Fibroblast of gingiva (primary cell): Measurements from ENCODE around the gene ACTL8.
"Not testable (repeated sequence)": the region's sequence is repeated elsewhere in the genome, so short reads cannot be mapped to it uniquely, and the experiment has no call there.

ENCODE experiments used
- DNase-seq: peaks from one replicate; pipeline ENCODE4 v3.0.0-alpha.2; 2011; ENCODE audit warnings: low read depth

ACTL8 gene

DNA sequence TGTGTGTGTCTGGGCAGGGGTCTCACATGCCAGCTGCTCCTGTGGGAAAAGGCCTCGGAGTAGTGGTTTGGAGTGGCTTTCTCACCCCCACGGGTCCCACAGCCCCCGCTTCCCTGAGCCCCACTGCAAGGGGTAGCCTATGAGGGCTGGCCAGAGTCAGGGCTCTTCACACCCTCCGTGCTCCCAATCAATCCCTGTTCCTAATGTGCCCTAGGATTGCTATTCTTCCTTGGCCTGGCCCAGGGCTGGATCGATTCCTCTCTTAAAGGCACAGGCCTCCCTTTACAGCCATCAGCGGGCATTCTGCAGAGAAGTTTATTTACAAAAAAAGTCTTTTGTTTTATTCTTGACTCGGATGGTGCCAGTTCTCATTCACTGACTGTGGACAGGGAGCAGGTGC is 19.3 kb upstream of the ACTL8 start:
- DNase-seq = no peak

DNA sequence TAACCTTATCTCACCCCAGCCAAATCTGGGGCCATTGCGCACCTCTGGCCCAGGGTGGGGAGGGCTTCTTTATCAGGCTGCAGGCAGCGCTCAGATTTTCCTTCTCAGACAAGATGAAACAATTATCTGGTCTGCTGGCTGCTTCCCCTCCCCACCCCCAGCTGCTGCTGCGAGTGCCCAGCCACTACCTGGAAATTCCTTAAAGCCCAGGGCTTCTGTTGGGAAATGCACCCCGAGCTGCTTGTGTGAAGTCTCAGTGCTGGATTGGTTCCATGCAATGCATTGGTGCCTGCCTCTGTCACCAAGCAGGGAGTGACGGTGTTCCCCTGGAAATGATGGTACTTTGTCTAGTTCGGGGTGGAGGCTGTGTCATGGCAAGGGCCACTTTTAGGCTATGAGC is 18.5 kb upstream of the ACTL8 start:
- DNase-seq = no peak

DNA sequence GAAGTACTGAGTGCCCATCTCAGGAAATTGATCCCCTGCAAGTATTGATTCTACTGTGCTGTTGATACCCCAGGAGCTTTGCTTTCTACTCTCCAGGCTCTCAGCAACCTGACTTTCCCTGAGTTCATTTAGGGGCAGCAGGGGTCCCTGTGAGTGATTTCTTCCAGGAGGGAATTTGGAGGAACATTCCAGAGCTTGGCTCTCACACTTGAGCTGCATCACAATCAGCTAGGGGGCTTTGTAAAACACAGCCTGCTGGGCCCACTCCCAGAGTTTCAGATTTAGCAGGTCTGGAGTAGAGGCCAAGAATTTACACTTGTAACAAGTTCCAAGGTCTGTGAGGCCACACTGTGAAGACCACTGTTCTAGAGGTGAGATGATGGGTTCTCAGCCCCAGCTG is 16.1 kb upstream of the ACTL8 start:
- DNase-seq = no peak

DNA sequence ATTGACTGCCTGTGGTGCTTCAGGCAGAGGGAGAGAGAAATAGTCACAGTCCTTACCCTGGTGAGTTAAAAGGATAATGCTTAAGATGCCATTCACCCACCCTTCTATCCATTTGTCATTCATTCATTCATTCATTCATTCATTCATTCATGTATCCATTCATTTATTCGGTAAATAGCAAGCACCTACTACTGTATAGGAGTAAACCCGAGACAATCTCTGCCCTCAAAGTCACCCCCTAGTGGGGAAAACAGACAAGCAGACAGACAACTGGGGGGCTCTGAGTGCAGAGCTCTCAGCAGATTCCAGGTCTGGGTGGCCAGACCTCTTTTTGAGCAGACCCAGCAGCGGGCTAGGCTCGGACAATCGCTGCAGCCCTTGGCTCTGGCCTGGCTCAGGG is 14.1 kb upstream of the ACTL8 start:
- DNase-seq = no peak

DNA sequence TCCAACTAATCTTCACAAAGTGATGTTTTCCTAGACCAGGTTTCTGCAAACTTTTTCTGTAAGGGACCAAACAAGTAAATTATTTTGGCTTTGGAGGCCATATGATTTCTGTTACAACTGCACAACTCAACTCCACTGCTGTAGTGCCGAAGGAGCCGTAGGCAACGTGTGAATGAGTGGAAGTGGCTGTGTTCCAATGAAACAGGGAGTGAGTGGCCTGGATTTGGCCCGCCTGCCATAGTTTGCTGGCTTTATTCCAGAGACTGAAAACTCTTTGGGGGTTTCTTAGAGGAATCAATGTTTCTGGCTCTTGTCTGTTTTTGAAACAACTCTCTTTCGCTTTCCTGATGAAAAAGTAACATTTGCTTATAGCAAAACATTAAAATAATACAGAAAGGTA is 12.6 kb upstream of the ACTL8 start:
- DNase-seq = no peak

DNA sequence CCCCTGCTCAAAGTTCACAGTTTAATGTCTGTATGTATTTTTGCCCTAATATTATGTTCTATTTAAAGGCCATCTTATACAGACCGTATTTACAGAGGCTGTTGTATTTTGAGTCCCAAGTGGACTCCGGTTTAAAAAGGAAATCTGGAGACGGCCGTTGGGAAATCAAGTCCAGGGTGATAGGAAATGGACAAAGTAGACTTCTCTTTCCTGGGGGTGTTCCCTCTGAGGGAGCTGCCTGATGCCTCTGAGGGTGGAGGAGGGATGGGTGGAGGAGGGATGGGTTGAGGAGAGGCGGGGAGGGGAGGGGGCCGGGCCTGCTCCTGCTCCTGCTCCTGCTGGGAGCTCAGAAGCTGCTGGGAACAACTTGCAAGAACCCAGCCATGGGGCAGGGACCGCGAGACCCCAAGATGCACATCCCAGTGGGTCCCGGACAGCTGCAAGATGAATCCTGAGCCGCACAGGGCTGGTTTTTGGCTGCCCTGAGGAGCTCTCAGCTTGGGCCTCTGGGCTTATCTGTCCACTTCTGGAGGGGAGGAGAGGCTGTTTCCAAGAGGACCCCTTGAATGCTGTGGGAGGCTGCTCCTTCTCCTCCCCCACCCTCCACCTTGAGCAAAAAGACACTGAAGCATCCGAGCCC is 12.0 kb upstream of the ACTL8 start:
- no peak for DNase-seq

DNA sequence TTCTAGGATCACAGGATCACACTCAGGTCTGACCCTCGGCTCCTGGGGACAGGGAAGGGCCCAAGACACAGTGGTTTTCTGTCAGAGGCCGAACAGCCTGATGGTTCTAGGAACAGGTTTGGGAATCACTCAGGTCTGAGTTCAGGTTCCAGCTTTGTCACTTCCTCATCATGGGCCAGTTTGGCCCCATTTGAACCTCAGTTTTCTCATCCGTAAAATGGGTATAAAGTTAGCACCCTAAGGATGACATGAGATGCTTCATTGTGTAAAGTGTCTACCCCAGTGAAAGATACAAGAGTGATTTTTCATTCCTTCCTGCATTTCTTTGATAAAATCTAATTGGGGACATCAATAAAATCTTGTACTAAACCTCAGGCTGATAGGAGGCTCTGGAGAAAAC is 11.2 kb upstream of the ACTL8 start:
- no peak for DNase-seq

DNA sequence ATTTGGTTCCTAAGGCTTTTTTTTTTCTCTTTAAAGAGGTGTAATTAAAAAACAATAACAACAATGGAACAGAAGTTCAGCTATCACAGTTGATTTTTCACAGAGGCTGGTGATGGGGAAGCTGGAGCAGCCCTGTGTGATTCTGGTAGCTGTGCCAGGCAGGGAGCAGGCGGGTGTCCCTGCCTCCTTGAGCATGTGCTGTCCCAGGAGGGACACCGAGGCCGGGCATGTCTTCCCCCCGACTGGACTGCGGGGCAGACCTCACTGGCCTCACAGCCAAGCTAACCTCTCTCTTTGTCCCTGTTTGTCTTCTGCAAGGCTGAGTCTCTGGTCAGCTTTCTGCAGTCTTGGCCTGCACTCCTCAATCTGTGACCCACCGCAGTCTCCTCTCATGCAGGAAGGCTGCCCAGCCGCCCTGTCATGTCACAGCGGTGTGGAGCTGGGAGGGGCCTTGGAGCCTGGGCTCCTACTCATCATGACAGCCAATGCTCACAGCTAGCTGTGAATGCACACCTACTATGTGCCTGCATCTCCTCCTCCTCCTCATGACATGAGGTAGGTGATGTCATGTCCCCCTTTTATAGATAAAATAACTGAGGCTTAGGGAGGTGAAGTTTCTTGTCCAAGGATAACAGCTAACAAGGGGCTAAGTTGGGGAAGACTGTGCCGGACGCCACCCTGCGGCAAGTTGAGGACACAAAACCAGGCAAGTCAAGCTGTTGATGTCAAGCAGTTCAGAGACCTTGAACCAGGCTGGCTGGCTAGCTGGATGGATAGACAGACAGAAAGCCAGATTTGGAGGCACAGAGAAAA is 10.3 kb upstream of the ACTL8 start:
- DNase-seq = no peak

DNA sequence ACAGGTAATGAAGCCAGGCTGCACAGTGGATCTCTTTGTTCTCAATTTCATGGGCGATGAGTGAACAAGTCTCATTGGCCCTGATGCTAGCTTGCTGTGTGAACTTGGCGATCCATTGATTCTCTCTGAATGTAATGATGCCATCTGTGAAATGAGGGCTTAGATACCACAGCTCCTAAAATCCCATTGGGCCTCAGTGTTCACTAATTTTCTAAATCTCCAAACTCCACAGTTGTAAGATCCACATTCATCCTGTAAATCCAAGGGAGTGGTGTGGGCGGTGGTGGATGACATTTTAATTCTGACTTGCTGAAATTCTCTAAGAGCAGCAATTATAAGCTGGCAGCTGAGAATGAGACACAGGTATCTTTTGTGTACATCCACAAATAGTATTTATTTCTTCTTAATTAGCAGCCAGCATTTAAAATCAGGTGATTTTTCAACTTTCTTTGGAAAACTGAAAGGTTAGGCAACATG is 9.6 kb upstream of the ACTL8 start:
- DNase-seq = no peak

DNA sequence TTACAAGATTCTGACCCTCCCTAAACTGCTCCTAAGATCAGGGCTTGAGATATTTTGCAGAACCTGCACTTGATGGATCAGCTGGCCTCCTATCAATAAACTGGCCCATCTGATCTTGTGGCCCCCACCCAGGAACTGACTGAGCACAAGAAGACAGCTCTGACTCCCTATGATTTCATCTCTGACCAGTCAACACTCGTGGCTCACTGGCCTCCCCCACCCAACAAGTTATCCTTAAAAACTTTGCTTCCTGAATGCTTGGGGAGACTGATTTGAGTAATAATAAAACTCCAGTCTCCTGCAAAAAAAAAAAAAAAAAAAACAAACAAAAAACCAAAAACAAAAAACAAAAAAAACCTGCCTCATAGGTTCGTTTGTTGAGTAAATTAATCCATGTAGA is 8.9 kb upstream of the ACTL8 start:
- DNase-seq = not testable (repeated sequence)

DNA sequence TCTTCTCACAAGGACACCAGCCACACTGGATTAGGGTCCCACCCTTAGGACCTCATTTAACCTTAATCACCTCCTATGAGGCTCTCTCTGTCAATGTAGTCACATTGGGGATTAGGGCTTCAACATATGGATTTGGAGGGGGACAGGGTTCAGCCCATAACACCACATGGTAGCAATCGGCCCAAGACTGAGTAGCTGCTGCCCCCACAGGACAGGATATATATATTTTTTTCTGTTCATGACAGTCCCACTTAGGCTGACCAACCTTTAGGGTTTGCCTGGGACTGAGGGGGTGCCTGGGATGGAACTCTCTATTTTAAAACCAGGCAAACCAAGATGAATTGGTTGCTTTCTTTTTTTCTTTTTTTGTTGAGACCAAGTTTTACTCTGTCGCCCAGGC is 8.2 kb upstream of the ACTL8 start:
- DNase-seq = no peak

DNA sequence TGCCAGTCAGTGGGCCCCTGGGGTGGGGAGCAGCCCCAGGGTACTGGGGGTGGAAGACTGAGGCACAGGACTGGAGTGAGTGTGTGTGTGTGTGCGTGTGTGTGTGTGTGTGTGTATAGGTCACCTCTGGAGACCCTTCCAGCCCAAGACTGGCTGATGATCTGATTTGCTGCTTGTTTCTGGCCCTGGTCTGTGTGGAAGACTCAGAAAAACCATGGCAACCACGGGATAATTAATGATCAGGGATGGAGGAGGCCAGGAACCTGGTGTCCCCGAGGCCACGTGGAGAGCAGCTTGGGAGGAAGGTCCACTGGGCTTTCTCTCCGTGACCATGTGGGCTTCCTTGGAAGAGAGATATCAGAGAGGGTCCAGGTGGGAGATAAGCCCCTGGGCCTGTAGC is 4.8 kb upstream of the ACTL8 start:
- no peak for DNase-seq

DNA sequence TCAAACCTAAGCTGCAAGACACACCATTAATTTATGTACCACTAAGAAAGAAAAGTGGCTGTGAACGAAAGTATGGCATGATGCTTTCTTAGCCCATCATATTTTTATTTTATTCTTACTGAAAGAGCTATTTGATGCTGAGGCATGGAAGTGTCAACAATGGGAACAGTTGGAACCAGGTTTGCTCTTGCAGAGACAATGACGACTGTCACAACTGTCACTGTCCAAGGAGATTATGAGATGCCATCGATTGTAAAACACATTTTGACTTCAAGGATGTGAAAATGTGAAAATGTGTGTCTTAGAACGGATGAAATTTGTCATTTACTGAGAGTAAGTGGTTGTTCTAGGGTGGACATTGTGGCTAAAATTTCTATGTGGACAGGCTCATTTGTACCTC is 2.8 kb upstream of the ACTL8 start:
- no peak for DNase-seq

DNA sequence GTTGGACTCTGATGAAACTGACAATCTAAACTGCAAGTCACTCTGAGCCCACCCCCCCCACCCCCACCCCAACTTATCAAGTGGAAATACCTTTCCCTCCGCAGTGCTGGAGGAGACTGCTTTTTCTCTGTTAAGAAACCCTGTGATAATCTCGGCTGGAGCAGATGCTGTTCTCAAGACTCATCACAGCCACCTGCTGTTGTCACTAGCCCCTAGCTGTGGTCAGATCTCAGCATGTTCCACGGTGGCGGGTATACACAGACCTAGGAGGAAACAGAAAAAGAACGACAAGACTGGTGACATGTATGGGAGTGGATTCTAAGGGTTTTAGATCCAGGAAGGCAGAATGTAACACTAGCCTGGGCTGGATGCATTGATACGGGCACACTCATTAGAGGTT is 2.3 kb downstream of the ACTL8 start:
- no peak for DNase-seq

DNA sequence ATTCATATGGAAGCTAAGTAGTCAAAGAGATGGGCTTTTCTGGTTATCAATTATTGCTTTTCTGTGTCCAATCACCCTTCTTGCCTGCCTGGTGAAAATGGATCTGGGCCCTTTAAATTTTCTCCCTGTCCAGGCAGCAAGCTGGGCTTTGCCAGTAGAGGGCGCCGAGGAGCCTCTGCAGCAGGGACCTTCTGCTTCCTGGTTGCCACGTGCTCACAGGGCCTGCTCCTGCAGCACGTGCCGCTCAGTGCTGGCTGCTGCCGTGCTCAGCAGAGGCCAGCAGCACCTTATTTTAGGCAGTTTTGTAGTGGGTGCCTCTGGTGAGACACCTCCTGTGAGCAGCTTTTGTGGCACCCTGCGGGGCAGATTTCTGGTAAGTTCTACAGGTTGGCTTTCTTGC is 4.0 kb downstream of the ACTL8 start:
- DNase-seq = no peak

DNA sequence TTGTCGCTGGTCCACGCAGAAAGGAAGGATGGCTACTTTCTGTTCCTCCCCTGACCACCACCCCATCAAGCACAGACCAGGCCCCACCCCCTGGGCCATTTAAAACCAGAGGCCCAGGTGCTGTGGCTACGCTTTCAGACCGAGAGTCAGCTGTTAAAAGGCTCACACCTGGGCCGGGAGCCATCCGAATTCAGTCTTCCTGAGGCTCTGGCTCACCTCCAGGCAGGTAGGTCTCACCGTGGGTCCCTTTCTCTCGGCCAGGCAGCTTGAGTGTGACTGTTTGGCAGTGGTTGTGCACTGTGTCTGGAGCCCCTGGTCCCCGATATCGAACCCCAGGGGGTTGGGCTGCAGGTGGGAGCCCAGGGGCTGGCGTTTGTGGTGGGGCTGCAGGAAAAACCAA is 7.2 kb downstream of the ACTL8 start:
- DNase-seq = no peak

DNA sequence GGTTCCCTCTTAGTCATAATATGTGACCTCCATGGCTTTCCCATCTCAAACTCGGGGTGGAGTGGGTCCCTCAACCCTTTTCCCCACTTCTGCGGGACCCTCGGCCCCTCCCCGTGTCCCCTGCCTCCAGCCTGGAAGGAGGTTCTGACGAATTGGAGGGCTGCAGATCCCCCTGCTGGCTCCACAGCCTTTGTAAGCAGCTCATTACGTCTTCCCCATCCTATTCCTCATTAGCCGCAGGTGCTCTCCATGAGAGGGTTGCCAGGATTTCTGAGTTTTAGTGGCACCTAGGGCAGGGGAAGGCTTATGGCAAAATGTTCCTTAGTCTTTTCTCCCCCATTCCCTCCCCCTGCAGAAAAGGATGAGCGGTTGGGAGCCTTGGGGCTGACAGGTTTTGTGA is 8.3 kb downstream of the ACTL8 start:
- DNase-seq = no peak

DNA sequence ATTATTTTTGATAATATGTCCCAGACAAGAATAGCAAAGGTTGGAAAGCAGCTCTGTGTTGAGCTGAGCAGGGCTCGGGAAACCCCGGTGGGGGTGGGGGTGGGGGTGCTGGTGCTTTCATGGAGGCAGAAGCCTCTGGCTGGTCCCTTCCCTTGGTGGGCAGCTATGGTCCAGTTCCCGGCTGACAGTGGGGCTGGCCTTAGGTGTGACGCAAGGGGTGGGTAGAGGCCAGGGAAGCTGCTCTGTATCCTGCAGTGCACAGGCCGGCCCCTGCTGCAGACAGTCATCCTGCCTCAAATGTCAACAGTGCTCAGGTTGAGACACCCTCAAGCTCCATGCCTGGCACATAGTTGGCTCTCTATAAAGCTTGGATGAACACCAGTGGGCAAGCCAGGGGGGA is 8.9 kb downstream of the ACTL8 start:
- DNase-seq = no peak

DNA sequence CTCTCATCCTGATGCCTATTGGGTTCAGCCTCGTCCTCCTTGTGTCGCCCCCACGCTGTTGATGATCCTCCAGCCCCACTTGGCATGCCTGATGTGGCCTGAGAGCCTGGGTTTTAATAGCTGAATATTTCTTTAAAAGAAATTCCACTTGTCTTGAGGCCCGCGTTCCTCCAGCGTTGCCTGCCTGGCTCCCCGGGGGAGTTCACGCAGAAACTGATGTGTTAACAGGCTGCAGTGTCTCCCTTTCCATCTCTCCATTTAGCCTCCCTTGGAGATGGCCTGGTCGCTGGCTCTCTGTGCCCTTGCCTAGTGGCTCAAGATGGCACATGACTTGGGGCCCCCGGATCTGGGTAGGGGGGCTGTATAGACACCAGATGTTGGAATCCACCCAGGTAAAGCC is 9.5 kb downstream of the ACTL8 start:
- DNase-seq = no peak

DNA sequence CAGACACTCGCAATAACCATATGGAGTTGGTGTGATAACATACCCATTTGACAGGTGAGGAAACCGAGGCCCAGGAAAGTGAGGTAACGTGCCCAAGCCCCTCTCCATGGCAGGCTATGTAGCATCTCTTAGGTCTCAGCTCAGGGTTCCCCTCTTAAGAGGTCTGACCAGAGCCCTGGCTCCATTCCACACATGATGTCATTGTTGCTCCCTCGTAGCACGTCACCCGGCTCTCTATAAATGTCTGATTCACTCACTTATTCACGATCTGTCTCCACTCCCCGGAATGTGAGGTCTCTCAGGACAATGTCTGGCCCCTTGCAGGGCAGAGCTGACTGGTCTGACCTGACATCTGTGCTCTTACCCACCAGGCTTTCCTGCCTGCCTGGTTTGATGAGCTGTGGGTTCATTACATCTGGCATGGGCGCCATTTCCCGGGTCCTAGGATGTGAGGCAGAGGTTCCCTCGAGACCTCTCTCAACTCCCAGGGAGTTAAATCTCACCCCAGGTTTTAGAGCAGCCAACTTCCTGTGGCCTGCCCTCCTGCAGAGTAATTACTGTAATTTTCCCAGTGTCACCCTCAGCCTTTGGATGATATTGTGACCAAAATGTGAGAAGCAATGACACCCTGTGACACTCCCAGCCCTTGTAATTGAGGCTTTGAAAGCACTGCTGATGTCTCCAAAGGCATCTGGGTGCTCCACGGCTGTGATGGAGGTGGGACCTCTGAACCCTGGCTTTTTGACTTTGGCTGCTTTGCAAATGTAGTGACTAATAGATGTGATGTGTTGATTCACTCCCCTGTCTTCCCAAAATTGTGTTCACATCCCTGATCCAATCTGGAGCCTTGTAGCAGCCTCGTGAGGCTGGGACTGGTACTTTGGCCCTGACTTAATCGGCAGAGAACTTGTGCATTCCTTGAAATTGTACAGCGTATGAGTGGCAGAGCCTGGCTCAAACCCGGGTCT is 10.6 kb downstream of the ACTL8 start:
- DNase-seq = peak; percentile 43

DNA sequence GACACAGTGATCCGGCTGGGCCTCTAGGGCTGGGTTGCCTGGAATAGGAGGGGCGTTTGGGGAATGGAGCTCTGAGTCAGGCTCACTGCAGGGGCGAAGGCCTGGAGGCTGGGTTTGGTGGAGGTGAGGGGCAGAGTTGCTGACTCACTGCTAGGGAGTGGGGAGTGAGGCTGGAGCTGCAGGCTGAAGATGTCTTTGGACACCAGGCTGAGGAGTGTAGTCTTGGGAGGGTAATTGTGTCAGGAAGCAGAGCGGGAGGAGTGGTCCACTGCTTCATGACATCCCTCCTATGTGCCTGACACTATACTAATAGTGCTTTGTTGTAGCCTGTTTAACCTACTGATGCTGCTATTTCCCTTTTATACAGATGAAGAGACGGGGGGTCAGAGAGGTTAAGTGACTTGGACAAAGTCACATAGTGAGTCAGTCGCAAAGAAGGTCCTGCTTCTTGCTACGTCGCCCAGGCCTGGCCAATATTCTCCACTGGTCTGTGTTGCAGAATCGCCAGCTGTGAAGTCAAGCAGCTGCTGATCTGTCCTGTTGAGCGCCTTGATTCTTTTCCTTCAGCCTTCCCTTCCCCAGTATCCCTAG is 13.6 kb downstream of the ACTL8 start:
- DNase-seq = peak; percentile 35

DNA sequence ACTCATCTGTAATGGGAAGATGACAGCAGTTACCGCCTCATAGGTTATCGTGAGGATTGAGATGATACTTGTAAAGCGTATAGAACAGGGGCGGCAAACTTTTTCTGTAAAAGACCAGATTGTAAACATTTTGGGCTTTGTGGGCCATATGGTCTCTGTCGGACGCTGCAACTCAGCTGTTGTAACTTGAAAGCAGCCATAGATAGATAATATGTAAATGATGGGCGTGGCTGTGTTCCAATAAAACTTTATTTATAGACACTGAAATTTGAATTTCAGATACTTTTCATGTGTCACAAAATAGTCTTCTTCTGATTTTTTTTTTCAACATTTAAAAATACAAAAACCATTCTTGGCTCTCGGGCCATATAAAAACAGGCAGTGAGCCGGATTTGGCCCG is 15.8 kb downstream of the ACTL8 start:
- no peak for DNase-seq
